ENCODE data around the gene PDHX.

DNA sequence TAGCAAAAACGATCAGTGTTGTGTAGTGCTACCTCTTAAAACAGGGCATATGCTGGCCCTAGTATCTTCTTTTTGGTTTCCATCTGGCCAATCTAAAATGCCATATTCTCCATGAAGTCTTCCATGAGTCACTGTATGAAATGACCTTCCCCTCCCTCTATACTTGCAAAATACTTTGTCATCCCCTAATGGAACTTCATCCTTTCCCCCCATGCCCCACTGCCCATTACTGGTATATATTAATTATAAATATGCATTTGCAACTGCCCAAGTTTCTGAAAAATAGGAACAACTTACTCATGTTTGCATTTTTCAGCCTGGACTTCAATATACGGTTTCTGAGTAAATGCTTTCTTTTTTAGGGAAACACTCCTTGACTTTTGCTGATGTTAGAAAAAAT is 4.7 kb upstream of the PDHX start:
- TF ChIP-seq, protein P1, sequence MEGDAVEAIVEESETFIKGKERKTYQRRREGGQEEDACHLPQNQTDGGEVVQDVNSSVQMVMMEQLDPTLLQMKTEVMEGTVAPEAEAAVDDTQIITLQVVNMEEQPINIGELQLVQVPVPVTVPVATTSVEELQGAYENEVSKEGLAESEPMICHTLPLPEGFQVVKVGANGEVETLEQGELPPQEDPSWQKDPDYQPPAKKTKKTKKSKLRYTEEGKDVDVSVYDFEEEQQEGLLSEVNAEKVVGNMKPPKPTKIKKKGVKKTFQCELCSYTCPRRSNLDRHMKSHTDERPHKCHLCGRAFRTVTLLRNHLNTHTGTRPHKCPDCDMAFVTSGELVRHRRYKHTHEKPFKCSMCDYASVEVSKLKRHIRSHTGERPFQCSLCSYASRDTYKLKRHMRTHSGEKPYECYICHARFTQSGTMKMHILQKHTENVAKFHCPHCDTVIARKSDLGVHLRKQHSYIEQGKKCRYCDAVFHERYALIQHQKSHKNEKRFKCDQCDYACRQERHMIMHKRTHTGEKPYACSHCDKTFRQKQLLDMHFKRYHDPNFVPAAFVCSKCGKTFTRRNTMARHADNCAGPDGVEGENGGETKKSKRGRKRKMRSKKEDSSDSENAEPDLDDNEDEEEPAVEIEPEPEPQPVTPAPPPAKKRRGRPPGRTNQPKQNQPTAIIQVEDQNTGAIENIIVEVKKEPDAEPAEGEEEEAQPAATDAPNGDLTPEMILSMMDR (conservative IDR thresholded peaks at IDR 0.05; ENCODE audit: low read length), result no peak
- no peak for TF ChIP-seq EZH2phosphoT487 (IDR thresholded peaks at IDR 0.05; ENCODE audit: borderline replicate concordance)

All from Loucy (cell line).